Heart left ventricle (tissue), 16 donors: ENCODE data around the gene PARD3B. TPM values are rescaled to one million over a fixed set of nuclear protein-coding genes. Genes with fewer than 3 reads are reported as not detected.

Experiments
- ATAC-seq, 4 donors: fragments of 200-7000 bp; cut with Tn5 transposase; one replicate each; pipeline ENCODE4 v1.9.1; 2020 to 2022; ENCODE audit warnings: moderate library complexity in 4 of 4, mild to moderate bottlenecking in 3 of 4, moderate number of reproducible peaks in 1 of 4
- DNase-seq, 5 donors: peaks; one replicate each; pipeline ENCODE4 v3.0.0-alpha.2; 2020
- H3K27ac ChIP-seq, 12 donors: fragments of 200-600 bp; sonication (generic) in 4 of 12; one replicate each; pipeline versions ENCODE4 v1.5.0 to v1.8.0; 2016 to 2022; ENCODE audit warnings: mild to moderate bottlenecking in 2 of 12
- H3K27me3 ChIP-seq, 9 donors: fragments of 200-600 bp; sonication (generic) in 2 of 9; one replicate each; pipeline versions ENCODE4 v1.5.1 to v1.8.0; 2016 to 2022; ENCODE audit warnings: mild to moderate bottlenecking in 3 of 9
- H3K36me3 ChIP-seq, 9 donors: fragments of 200-600 bp; sonication (generic) in 2 of 9; one replicate each; pipeline versions ENCODE4 v1.5.0 to v1.8.0; 2018 to 2022; ENCODE audit warnings: mild to moderate bottlenecking in 2 of 9
- H3K4me1 ChIP-seq, 12 donors: fragments of 200-600 bp; sonication (generic) in 4 of 12; one replicate each; pipeline versions ENCODE4 v1.5.0 to v1.8.0; 2016 to 2022; ENCODE audit warnings: mild to moderate bottlenecking in 3 of 12
- H3K4me3 ChIP-seq, 12 donors: fragments of 200-600 bp; sonication (generic) in 4 of 12; one replicate each; pipeline versions ENCODE4 v1.5.0 to v1.8.0; 2017 to 2022; ENCODE audit warnings: mild to moderate bottlenecking in 9 of 12, moderate library complexity in 4 of 12
- H3K9me3 ChIP-seq, 12 donors: fragments of 200-600 bp; sonication (generic) in 4 of 12; one replicate each; pipeline versions ENCODE4 v1.5.0 to v1.8.0; 2016 to 2022; ENCODE audit warnings: mild to moderate bottlenecking in 1 of 12
- CTCF ChIP-seq, 12 donors: fragments of 200-600 bp; sonication (generic) in 4 of 12; IDR thresholded peaks; one replicate each; pipeline versions ENCODE4 v1.5.0 to v1.8.0; 2018 to 2022; ENCODE audit warnings: antibody characterized with exemption in 12 of 12, mild to moderate bottlenecking in 5 of 12
- POLR2A ChIP-seq, 2 donors: fragments of 450-650 bp; IDR thresholded peaks; one replicate each; pipeline ENCODE4 v1.6.1; 2017; ENCODE audit warnings: antibody characterized with exemption in 2 of 2, mild to moderate bottlenecking in 2 of 2, moderate library complexity in 2 of 2
- WGBS, 4 donors: extraction: QIAGEN DNeasy Blood & Tissue Kit in 2 of 4; methylation state at CpG; one replicate each; pipeline versions ENCODE4 v1.1.5 to v1.1.7; 2013 to 2018; 5-methylcytosine and 5-hydroxymethylcytosine counted together
- intact Hi-C, 10 donors: fragments of 100-400 bp; cut with DNase I; formaldehyde crosslinking; loops; one replicate each; pipeline versions ENCODE4 v1.11.1 to v1.14.2; 2022
- polyA plus RNA-seq, 2 donors: library from polyadenylated mRNA; stranded (reverse); fragments of 200-250 nt; gene quantifications; one replicate each; pipeline ENCODE4 v1.2.3, GENCODE V29; 2013
- total RNA-seq, 9 donors: library from RNA; depleted of rRNA in 2 of 9; stranded (reverse); fragments of >200 nt in 2 of 9; fragmentation: NEBNext Ultra II Directional in 3 of 9; extraction: Animal tissue kit (Norgen Biotek cat#: 25700) in 3 of 9; gene quantifications; one replicate each; pipeline versions ENCODE4 v1.1.0 to v1.2.4, GENCODE V29; 2016 to 2023
- donor health status: ischemic (EF 13 %, LVEDD 7.1; RV severe dilation, severe dysfunction).
- donor health status: healthy with polysubstance abuse.
- donor health status: DM: no; HTN: yes; CAD: no.
- donor health status: DM: no; HTN: no; CAD: no.
- donor health status: ischemic (EF 25% LVEDD 6.9; RV normal size, moderate dysfunction).
- donor health status: ischemic (EF 25% LVEDD 5.7; RV mildly dilated, moderate dysfunction).
- donor health status: healthy.
- donor health status: DM: yes; HTN: yes; CAD: no.
- donor health status: ischemic (EF 35%, LVEDD 5.7; RV mildly dilated, moderate dysfunction).
- donor health status: nonischemic (EF 11% LVEDD 7.7; RV severe dilation, severe dysfunction).
- donor health status: DM: yes; HTN: yes; CAD: no.
- donor health status: PGD.
- donor health status: ischemic (EF 29% LVEDD 5.4; RV normal size, mild dysfunction).
- donor health status: nonischemic (EF 23%, LVEDD 6.1; RV moderate dilation, normal function).

The PARD3B gene
- total and polyA plus RNA-seq, 11 donors = 0.71 to 15.1 (median 6.2) TPM

- no peak for TF ChIP-seq POLR2A (IDR thresholded peaks at IDR 0.05)
- no peak for TF ChIP-seq CTCF (IDR thresholded peaks at IDR 0.05)
- no peaks in the 10 kb centered on the region for H3K9me3 ChIP-seq
- no peak for ATAC-seq
- intact Hi-C loops = no loop called here
- WGBS, 4 donors = 91 to 94% (median 92%) methylated on average over 5 of the region's 5 CpGs
- no peak for DNase-seq
- no peaks in the 10 kb centered on the region for H3K4me1 ChIP-seq
- H3K36me3 ChIP-seq = no peaks in the 10 kb centered on the region
- H3K27ac ChIP-seq = no peak overlapping the region
- H3K4me3 ChIP-seq = no peak overlapping the region
- H3K27me3 ChIP-seq = no peaks in the 10 kb centered on the region
Observed at GRCh38 chr2:205387350-205388055, 842.2 kb downstream of the PARD3B start.

DNA sequence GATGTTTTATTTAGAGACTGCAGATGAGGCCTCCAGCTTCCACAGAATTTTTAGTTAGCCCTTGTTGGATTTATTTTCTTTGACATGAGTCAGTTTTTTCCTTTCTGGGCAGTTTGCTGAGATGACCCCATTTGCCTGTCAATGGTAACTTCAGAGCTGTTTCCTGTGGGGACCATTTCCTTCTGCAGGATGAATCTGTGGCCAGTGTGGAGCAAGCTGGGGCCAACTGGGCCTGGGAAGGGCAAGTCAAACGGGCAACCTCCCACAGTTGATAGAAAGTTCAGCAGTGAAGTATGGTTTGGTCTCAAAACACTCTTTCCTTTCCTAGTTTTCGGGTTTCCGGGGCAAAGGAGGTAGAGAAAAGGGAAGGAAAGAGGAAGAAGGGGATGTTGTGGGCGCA, 845.6 kb downstream of the PARD3B start:
- Histone ChIP-seq H3K4me3 (no peak overlapping the region), H3K9me3 (no peaks in the 10 kb centered on the region), H3K27ac (no peak overlapping the region), H3K4me1 (no peaks in the 10 kb centered on the region), H3K36me3 (no peaks in the 10 kb centered on the region), H3K27me3 (no peaks in the 10 kb centered on the region)
- WGBS, 4 donors = 85 to 94% (median 88%) methylated on average over 4 of the region's 4 CpGs
- TF ChIP-seq CTCF (IDR thresholded peaks at IDR 0.05) (no peak), POLR2A (IDR thresholded peaks at IDR 0.05) (no peak)
- ATAC-seq (no peak), DNase-seq (no peak)
- intact Hi-C loops = no loop called here

GRCh38 chr2:205401511-205401910, 856.2 kb downstream of the PARD3B start:
- no peak for TF ChIP-seq POLR2A (IDR thresholded peaks at IDR 0.05)
- TF ChIP-seq CTCF (IDR thresholded peaks at IDR 0.05) = no peak
- Histone ChIP-seq H3K36me3 (no peaks in the 10 kb centered on the region), H3K9me3 (no peaks in the 10 kb centered on the region), H3K27me3 (no peaks in the 10 kb centered on the region), H3K27ac (no peak overlapping the region), H3K4me3 (no peak overlapping the region), H3K4me1 (peaks cover 0 to 20% (median 0%) of the 10 kb centered on the region in 12 donors)
- 87 to 89% (median 88%) methylated on average over 6 of the region's 6 CpGs for WGBS, 4 donors
- DNase-seq = no peak
- ATAC-seq = no peak
- intact Hi-C loops = no loop called here

DNA sequence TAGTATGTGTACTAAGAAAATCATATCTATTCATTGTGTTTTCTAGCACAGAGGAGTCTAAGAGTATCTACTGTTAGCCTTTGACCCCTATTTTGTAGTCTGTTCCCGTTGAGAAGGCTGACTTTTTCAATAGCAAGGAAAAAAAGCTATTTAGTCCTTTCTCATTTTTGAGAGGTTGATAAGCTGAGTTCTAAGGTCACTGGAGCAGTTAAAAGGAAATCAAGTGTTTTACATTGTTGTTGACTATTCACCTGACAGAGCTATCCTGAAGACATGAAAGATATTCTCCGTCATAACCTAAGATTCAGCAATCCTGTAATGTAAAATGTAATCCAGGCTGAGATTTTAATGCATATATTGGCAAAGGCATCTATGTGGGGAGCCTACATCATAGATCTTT, 856.7 kb downstream of the PARD3B start:
- H3K4me1 ChIP-seq = peaks cover 0 to 24% (median 0%) of the 10 kb centered on the region in 12 donors
- ATAC-seq (no peak), DNase-seq (no peak)
- H3K36me3 ChIP-seq = no peaks in the 10 kb centered on the region
- WGBS, 4 donors = 80 to 90% (median 83%) methylated on average over 2 of the region's 2 CpGs
- TF ChIP-seq CTCF (IDR thresholded peaks at IDR 0.05) (no peak), POLR2A (IDR thresholded peaks at IDR 0.05) (no peak)
- H3K27me3 ChIP-seq = no peaks in the 10 kb centered on the region
- no peak overlapping the region for H3K27ac ChIP-seq
- H3K9me3 ChIP-seq = no peaks in the 10 kb centered on the region
- H3K4me3 ChIP-seq = no peak overlapping the region
- intact Hi-C loops = no loop called here
